Neural cell (in vitro differentiated cells): ENCODE data around the gene TOP3A. TPM values are rescaled to one million over a fixed set of nuclear protein-coding genes. Genes with fewer than 3 reads are reported as not detected.

Experiments used
- H2AFZ ChIP-seq: fragments of 200-600, 300-800 bp; sonication (generic), shearing (Covaris generic); 2 replicates; pipeline ENCODE4 v1.6.0; 2014; ENCODE audit warnings: low read depth, mild to moderate bottlenecking, antibody characterized with exemption, low read length, moderate library complexity
- H3F3A ChIP-seq: fragments of 200-600 bp; shearing (Covaris generic); 2 replicates; pipeline ENCODE4 v1.6.1; 2016; ENCODE audit warnings: mild to moderate bottlenecking, moderate library complexity, mixed read lengths, antibody characterized with exemption, low read length; ENCODE audit not compliant: insufficient read depth, poor library complexity, severe bottlenecking
- H3K27ac ChIP-seq: fragments of 200-600, 300-800 bp; sonication (generic), shearing (Covaris generic); 2 replicates; pipeline ENCODE4 v1.5.1; 2014; ENCODE audit warnings: mild to moderate bottlenecking, low read length, moderate library complexity
- H3K27me3 ChIP-seq: fragments of 300-800, 200-600 bp; sonication (generic), shearing (Covaris generic); 2 replicates; pipeline ENCODE4 v1.6.0; 2014; ENCODE audit warnings: mild to moderate bottlenecking, low read depth, low read length, moderate library complexity; ENCODE audit not compliant: insufficient read depth
- H3K36me3 ChIP-seq: fragments of 300-800, 200-600 bp; sonication (generic), shearing (Covaris generic); 2 replicates; pipeline ENCODE4 v1.5.1; 2014; ENCODE audit warnings: mild to moderate bottlenecking, antibody characterized with exemption, low read length, moderate library complexity; ENCODE audit not compliant: insufficient read depth
- H3K4me2 ChIP-seq: fragments of 300-800, 200-600 bp; sonication (generic), shearing (Covaris generic); 2 replicates; pipeline ENCODE4 v1.6.0; 2014; ENCODE audit warnings: mild to moderate bottlenecking, low read length
- H3K4me3 ChIP-seq: fragments of 300-800, 200-600 bp; sonication (generic), shearing (Covaris generic); 2 replicates; pipeline ENCODE4 v1.5.1; 2014; ENCODE audit warnings: mild to moderate bottlenecking, low read length, moderate library complexity
- H3K79me2 ChIP-seq: fragments of 200-600 bp; shearing (Covaris generic); replicated peaks from 2 replicates; pipeline ENCODE4 v1.6.0; 2014; ENCODE audit warnings: mild to moderate bottlenecking, low read length, moderate library complexity; ENCODE audit not compliant: insufficient read depth
- H3K9ac ChIP-seq: fragments of 300-800, 200-600 bp; sonication (generic), shearing (Covaris generic); 2 replicates; pipeline ENCODE4 v1.6.1; 2016; ENCODE audit warnings: mild to moderate bottlenecking, low read length, mixed read lengths
- H3K9me2 ChIP-seq: fragments of 200-600 bp; shearing (Covaris generic); 2 replicates; pipeline ENCODE4 v1.6.1; 2016; ENCODE audit warnings: mild to moderate bottlenecking, low read length, mixed read lengths; ENCODE audit not compliant: insufficient read depth
- H3K9me3 ChIP-seq: fragments of 200-600, 300-800 bp; sonication (generic), shearing (Covaris generic); 2 replicates; pipeline ENCODE4 v1.6.1; 2016; ENCODE audit warnings: mild to moderate bottlenecking, mixed run types, low read length, moderate library complexity, mixed read lengths
- H4K20me1 ChIP-seq: fragments of 200-600 bp; shearing (Covaris generic); 2 replicates; pipeline ENCODE4 v1.6.1; 2016; ENCODE audit warnings: mild to moderate bottlenecking, mixed run types; ENCODE audit not compliant: insufficient read depth
- EP300 ChIP-seq: fragments of 450-650 bp; conservative IDR thresholded peaks from 2 replicates; pipeline ENCODE4 v1.6.1; 2014; ENCODE audit warnings: antibody characterized with exemption, mild to moderate bottlenecking, moderate library complexity; ENCODE audit not compliant: poor library complexity, severe bottlenecking
- EZH2 ChIP-seq: fragments of 200-600, 300-800 bp; shearing (Covaris generic), sonication (generic); IDR thresholded peaks from 2 replicates; pipeline ENCODE4 v1.6.1; 2014; ENCODE audit warnings: antibody characterized with exemption, low read length, borderline replicate concordance, mild to moderate bottlenecking; ENCODE audit not compliant: insufficient read depth, poor library complexity, severe bottlenecking
- MXI1 ChIP-seq: fragments of 450-650 bp; conservative IDR thresholded peaks from 2 replicates; pipeline ENCODE4 v1.6.1; 2014; ENCODE audit warnings: antibody characterized with exemption, mild to moderate bottlenecking; ENCODE audit not compliant: poor library complexity, severe bottlenecking
- POLR2AphosphoS5 ChIP-seq: IDR thresholded peaks from 2 replicates; pipeline ENCODE4 v1.6.1; 2012
- RAD21 ChIP-seq: fragments of 450-650 bp; conservative IDR thresholded peaks from 2 replicates; pipeline ENCODE4 v1.6.1; 2014; ENCODE audit warnings: antibody characterized with exemption, mild to moderate bottlenecking, moderate library complexity
- SMC3 ChIP-seq: fragments of 450-650 bp; conservative IDR thresholded peaks from 2 replicates; pipeline ENCODE4 v1.6.1; 2014; ENCODE audit warnings: antibody characterized with exemption, mild to moderate bottlenecking, moderate library complexity; ENCODE audit not compliant: poor library complexity
- TAF1 ChIP-seq: IDR thresholded peaks from 2 replicates; pipeline ENCODE4 v1.6.1; 2012; ENCODE audit warnings: low read depth
- polyA plus RNA-seq: library from polyadenylated mRNA; depleted of rRNA; stranded (reverse); fragments of >200 nt; gene quantifications from 2 replicates; pipeline ENCODE4 v1.2.3, GENCODE V29; 2014
- TF ChIP-seq, protein P1 (sequence below): IDR thresholded peaks from 2 replicates; pipeline ENCODE4 v1.6.1; 2012; ENCODE audit warnings: borderline replicate concordance
- TF ChIP-seq, protein P2 (sequence below): fragments of 450-650 bp; IDR thresholded peaks from 2 replicates; pipeline ENCODE4 v1.5.1; 2014; ENCODE audit warnings: antibody characterized with exemption, mild to moderate bottlenecking, moderate library complexity; ENCODE audit not compliant: poor library complexity, severe bottlenecking

Gene TOP3A
- polyA plus RNA-seq, 1 donor from 2014 or later: 31.9 TPM

DNA sequence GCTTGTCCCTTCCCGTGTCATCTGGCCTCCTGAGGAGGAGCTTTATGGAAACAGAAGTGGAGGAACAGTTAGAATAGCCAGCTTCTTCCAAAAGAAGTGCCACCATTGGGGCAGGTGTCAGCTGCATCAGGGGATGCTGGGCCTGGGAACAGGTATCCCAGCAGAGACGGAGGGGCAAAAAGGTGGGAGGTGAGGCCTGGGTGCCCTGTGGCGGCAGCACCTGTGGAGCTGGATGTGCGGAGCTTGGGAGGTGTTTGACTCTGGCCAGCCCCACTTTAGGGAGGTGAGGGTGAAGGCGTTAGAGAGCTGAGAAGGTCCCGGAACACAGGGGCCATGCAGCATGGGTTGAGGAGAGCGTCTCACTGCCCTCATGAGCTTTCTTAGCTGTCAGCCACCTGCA, 5.5 kb upstream of the TOP3A start:
- peak overlapping the region; percentile 47 for H3K4me3 ChIP-seq
- no peak overlapping the region for H2AFZ ChIP-seq
- H3K36me3 ChIP-seq: no peaks in the 10 kb centered on the region
- no peak for TF ChIP-seq RAD21
- TF ChIP-seq, protein P1, sequence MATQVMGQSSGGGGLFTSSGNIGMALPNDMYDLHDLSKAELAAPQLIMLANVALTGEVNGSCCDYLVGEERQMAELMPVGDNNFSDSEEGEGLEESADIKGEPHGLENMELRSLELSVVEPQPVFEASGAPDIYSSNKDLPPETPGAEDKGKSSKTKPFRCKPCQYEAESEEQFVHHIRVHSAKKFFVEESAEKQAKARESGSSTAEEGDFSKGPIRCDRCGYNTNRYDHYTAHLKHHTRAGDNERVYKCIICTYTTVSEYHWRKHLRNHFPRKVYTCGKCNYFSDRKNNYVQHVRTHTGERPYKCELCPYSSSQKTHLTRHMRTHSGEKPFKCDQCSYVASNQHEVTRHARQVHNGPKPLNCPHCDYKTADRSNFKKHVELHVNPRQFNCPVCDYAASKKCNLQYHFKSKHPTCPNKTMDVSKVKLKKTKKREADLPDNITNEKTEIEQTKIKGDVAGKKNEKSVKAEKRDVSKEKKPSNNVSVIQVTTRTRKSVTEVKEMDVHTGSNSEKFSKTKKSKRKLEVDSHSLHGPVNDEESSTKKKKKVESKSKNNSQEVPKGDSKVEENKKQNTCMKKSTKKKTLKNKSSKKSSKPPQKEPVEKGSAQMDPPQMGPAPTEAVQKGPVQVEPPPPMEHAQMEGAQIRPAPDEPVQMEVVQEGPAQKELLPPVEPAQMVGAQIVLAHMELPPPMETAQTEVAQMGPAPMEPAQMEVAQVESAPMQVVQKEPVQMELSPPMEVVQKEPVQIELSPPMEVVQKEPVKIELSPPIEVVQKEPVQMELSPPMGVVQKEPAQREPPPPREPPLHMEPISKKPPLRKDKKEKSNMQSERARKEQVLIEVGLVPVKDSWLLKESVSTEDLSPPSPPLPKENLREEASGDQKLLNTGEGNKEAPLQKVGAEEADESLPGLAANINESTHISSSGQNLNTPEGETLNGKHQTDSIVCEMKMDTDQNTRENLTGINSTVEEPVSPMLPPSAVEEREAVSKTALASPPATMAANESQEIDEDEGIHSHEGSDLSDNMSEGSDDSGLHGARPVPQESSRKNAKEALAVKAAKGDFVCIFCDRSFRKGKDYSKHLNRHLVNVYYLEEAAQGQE: no peak
- no peak for TF ChIP-seq SMC3
- TF ChIP-seq MXI1: no peak
- no peak for TF ChIP-seq TAF1
- TF ChIP-seq EP300: no peak
- TF ChIP-seq, protein P2, sequence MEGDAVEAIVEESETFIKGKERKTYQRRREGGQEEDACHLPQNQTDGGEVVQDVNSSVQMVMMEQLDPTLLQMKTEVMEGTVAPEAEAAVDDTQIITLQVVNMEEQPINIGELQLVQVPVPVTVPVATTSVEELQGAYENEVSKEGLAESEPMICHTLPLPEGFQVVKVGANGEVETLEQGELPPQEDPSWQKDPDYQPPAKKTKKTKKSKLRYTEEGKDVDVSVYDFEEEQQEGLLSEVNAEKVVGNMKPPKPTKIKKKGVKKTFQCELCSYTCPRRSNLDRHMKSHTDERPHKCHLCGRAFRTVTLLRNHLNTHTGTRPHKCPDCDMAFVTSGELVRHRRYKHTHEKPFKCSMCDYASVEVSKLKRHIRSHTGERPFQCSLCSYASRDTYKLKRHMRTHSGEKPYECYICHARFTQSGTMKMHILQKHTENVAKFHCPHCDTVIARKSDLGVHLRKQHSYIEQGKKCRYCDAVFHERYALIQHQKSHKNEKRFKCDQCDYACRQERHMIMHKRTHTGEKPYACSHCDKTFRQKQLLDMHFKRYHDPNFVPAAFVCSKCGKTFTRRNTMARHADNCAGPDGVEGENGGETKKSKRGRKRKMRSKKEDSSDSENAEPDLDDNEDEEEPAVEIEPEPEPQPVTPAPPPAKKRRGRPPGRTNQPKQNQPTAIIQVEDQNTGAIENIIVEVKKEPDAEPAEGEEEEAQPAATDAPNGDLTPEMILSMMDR: no peak
- no peak for TF ChIP-seq POLR2AphosphoS5
- no peak for TF ChIP-seq EZH2
- no peaks in the 10 kb centered on the region for H3K9me2 ChIP-seq
- H3K4me2 ChIP-seq: no peak overlapping the region
- no peaks in the 10 kb centered on the region for H4K20me1 ChIP-seq
- H3K27ac ChIP-seq: no peak overlapping the region
- no peaks in the 10 kb centered on the region for H3F3A ChIP-seq
- no peak overlapping the region for H3K9ac ChIP-seq
- H3K27me3 ChIP-seq: no peaks in the 10 kb centered on the region
- H3K9me3 ChIP-seq: no peaks in the 10 kb centered on the region
- H3K79me2 ChIP-seq: peaks cover 26% of the 10 kb centered on the region

DNA sequence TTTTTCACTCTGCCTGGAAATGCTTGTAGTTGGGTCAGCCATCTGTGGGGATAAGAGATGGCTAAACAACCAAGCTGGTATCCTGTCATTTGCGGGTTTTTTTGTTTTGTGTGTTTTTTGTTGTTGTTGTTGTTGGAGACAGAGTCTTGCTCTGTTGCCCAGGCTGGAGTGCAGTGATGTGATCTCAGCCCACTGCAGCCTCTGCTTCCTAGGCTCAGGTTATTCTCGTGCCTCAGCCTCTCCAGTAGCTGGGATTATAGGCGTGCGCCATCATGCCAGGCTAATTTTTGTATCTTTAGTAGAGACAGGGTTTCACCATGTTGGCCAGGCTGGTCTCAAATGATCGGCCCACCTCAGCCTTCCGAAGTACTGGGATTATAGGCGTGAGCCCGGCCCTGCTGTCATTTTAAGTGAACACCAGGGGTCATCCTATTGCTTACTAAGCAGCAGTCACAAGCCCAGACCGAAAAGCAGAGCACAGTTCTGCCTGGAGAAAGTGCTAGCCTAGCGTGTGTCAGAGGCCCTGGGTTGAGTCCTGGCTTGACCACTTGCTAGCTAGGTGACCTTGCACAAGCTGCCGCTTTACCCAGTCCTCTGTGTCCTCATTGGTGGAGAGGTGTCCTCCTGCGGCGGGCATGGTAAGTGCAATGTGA, 4.9 kb upstream of the TOP3A start:
- no peak overlapping the region for H3K4me2 ChIP-seq
- no peaks in the 10 kb centered on the region for H4K20me1 ChIP-seq
- H3K27me3 ChIP-seq: no peaks in the 10 kb centered on the region
- peak; percentile 66 for TF ChIP-seq RAD21
- TF ChIP-seq MXI1: no peak
- no peak for TF ChIP-seq EZH2
- TF ChIP-seq, protein P1: no peak
- TF ChIP-seq EP300: no peak
- no peak for TF ChIP-seq POLR2AphosphoS5
- TF ChIP-seq TAF1: no peak
- TF ChIP-seq, protein P2: peak; percentile 57
- TF ChIP-seq SMC3: peak; percentile 75
- no peaks in the 10 kb centered on the region for H3F3A ChIP-seq
- no peak overlapping the region for H3K27ac ChIP-seq
- H3K9ac ChIP-seq: no peak overlapping the region
- peaks cover 26% of the 10 kb centered on the region for H3K79me2 ChIP-seq
- no peak overlapping the region for H2AFZ ChIP-seq
- no peaks in the 10 kb centered on the region for H3K9me2 ChIP-seq
- no peaks in the 10 kb centered on the region for H3K9me3 ChIP-seq
- H3K4me3 ChIP-seq: peak overlapping the region; percentile 47
- H3K36me3 ChIP-seq: no peaks in the 10 kb centered on the region
